NK-92 treated with Interleukin-12 subunit alpha and Interleukin-12 subunit beta, amount 100 ng/mL, for 24 hours (cell line): ENCODE data around the gene PIRT.
"Not testable (repeated sequence)": the region's sequence is repeated elsewhere in the genome, so short reads cannot be mapped to it uniquely, and the experiment has no call there.

Source experiments
- DNase-seq: peaks from one replicate; lab custom pipeline; 2025; lab: John Stamatoyannopoulos, UW

The PIRT gene

DNA sequence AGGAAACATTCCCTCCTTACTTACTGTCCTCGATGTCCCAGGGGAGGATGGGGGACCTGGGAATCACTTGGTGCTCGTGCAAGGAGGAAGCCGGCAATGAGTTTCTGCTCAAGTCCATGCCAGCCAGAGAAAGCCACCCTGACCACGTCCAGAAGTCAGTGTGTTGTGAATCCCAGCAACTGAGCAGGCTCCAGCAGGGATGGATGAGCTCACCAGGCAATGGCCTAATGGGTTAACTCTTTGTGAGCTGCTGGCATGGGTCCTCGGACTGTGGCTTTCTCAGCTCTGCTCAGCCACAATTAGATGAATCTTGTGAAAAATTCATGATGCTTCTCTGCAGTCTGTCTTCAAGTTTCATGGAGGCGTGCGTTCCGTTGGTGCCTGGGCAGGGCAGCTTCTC, at the start of gene PIRT:
TSS of gene PIRT (minus strand) at position 167 of the 400 bp plus-strand sequence. CDS start 12,442 bp downstream, outside the sequence.
- DNase-seq: no peak

DNA sequence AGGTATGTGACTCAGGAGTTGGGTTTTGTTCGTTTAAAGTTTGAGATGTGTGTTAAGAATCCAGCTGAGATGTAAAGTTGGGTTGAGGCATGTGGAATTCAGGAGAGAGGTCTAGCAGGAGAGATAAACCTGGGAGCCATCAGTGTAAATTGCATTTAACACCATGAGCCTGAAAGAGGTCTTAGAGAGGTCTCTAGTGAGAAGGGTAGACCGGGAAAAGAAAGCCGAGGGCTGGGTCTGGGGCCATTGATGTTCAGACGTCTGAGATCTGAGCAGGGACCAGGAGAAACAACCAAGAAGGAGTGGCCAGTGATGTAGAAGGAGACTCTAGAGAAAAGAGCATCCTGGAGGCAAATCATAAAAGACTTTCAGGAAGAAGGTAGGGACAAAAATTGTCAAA, 44.1 kb upstream of the PIRT start:
- DNase-seq: no peak

DNA sequence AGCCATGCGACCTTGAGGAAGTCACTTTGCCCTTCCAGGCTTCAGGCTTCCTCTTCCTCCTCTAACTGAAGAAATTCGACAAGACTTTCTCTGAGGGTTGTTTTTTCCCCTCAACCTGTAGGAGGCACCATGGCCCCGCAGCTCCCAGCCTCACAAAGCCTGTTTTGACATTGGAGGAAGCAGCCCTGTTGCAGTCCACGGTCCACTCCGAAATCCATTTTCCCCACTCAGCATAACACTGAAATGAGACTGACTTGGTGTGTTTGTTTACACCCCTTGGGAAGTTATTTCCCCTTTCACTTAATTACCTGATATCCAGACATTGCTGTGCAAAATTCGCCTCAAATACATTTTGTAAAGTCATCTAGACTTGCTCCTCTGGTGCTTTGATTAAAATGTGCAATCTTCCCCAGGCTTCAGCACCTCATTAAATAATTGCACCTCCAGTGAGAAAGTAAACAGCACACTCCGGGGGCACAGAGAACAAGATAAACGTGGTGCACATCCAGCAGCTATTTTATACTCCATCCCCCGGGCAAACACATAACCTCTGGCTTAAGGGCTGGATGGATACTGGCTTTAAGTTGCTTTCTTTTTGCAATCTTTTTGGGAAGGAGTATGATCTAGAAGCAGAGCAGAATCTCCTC, 41.4 kb upstream of the PIRT start:
- DNase-seq: no peak

DNA sequence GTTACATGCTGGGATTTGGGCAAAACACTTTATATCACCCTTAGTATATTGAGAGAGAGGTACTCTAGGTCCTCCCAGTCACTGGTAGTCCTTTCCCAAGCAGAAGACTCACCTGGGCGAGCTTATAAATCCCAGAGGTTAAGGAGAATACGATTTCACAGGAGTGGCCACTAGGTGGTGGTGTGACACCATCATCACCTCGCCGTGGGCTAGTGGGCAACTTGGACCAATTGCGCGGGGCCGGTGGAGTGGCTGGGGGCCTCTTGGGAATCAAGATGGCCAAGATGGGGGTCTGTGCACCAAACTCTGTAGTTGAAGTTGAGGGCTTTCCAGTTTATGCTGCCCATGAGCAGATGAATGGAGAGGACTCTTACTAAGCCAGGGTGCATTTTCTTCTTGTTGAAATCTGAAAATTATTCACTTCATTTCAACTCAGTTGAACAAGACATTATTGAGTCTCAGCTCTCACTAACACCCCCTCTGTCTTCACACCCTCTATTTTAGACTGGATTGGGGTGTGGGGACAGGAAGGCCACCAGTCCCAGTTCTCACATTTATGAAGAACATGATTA, 38.2 kb upstream of the PIRT start:
- no peak for DNase-seq

DNA sequence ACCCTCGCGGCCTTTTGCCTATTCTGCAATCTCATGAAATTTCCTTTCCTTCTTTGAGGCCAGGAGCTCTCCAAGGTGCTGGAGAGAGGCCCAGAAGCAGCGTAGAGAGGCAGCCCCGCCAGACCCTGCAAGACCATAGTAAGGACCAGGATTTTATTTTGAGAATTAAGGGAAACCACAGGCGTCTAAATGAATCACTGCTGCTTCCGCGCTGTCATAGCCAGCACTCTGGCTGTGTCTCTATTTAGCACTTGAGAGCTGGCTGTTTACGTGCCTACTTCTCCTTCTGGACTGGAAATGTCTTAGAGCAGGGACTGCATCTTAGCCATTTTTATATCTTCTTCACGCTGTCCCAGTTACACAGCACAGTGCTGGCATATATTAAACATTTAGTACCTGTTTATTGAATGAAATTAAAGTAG, 37.6 kb upstream of the PIRT start:
- DNase-seq: no peak

DNA sequence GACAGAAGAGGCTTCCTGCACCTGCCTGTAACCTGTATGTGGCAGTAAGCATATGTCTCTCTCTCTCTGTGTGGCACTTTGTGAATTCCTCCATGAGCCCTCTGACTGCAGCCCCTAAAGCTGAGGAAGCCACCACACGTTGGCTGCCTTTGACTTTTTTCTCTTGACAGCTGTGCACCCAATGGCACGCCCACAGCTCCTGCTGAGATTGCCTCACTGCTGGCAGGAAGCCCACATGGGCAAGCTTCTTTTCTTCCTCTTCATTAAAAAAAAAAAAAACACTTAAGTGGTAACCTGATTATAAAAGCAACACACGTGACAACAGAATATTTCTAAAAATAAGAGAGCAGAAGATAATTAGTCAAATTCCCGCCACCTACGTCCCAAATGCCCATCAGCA, 34.0 kb upstream of the PIRT start:
- no peak for DNase-seq

DNA sequence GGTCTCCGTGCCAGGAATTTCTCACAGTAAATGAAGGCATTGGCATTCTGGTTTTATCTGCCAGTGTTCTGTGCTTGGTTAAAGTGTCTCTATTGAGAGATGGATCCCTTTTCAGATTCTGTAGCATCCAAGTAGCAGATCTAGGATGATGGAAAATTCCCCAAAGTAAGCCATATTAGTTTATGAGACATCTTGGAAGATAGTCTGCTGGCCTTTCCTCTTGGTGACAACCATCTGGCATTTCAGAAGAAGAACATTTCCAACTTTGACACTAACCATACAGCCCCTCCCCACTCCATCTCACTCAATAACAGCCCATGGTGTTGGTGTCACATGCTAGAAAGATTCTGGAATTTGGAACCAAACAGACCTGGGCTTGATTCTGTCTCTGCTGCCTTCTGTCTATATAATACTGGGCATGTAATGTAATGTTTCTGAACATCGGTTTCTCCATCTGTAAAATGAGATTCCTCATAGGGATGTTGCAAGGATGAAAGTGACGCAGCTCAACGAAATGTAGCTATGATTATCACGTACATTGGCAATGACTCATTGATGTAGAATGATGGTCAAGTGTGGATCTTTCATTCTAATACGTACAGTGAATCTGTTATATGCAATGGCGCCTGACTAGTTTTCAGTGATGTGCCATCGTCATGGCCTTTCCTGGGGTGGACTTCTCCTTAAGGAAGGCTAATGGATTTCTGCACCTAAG, 32.6 kb upstream of the PIRT start:
- DNase-seq: no peak

DNA sequence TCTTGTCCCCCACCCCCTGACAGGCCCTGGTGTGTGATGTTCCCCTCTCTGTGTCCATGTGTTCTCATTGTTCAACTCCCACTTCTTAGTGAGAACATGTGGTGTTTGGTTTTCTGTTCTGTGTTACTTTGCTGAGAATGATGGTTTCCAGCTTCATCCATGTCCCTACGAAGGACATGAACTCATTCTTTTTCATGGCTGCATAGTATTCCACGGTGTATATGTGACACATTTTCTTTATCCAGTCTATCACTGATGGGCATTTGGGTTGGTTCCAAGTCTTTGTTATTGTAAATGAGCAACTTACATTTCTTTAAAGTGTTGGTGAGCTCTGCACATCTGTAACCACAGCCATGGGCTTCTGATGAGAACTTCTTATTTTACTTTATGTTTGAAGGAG, 30.9 kb upstream of the PIRT start:
- DNase-seq: not testable (repeated sequence)

DNA sequence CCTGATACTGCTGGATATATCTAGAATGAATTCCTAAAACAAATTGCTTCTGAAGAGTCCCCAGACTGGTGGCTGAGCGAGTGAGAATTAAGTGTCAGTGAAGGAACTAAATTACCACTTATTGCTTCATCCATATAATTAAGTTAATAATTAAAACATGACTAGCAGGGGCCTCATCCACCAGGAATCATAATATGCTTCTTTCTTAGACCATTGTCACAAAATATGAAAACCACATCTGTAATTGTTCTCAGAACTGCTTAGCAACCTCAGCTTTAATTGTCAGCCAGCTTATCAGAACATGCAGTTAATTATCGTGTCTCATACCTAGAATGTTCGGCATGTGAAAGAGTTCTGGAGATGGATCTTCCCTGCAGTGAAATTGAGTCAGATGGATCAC, 21.2 kb upstream of the PIRT start:
- no peak for DNase-seq

DNA sequence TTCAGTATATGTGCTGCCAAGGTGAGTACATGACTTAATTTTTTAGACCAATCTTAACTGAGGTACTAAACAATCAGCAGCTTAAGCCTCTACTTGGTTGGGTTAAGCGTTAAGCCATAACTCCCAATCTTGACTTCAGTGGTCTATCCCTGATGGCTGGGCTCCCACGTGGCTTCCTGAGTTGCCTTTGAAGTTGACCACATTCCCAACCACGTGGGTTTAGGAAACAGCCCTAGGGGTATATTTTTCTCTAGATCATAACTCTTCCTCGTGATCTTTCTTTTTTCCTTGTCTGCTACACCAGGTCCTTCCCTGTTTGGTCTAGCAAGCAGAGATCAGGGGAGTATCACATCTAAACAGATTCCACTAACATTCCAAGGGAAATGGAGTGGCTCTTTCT, 20.1 kb upstream of the PIRT start:
- DNase-seq: no peak

DNA sequence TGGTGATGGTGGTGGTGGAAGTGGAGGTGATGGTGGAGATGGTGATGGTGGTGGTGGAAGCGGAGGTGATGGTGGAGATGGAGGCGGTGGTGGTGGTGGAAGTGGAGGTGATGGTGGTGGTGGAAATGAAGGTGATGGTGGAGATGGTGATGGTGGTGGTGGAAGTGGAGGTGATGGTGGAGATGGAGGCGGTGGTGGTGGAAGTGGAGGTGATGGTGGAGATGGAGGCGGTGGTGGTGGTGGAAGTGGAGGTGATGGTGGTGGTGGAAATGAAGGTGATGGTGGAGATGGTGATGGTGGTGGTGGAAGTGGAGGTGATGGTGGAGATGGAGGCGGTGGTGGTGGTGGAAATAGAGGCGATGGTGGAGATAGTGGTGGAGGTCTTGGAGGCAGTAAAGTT, 8.7 kb upstream of the PIRT start:
- not testable (repeated sequence) for DNase-seq

DNA sequence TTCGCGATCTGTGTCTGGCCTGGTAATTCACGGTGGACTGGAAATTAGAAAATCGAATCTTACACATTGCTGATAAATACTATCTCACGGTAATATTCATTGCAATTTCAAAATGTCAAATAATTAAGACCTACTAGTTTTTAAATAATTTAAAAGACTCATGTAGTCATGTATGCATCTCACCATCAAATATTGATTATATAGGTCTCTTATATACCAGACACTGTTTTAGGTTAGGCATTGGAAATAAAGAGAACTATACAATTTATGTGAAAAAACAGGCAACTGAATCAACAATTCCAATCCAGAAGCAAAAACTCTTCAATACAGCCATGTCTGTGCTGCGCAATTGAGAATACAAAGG, 7.5 kb upstream of the PIRT start:
- no peak for DNase-seq

DNA sequence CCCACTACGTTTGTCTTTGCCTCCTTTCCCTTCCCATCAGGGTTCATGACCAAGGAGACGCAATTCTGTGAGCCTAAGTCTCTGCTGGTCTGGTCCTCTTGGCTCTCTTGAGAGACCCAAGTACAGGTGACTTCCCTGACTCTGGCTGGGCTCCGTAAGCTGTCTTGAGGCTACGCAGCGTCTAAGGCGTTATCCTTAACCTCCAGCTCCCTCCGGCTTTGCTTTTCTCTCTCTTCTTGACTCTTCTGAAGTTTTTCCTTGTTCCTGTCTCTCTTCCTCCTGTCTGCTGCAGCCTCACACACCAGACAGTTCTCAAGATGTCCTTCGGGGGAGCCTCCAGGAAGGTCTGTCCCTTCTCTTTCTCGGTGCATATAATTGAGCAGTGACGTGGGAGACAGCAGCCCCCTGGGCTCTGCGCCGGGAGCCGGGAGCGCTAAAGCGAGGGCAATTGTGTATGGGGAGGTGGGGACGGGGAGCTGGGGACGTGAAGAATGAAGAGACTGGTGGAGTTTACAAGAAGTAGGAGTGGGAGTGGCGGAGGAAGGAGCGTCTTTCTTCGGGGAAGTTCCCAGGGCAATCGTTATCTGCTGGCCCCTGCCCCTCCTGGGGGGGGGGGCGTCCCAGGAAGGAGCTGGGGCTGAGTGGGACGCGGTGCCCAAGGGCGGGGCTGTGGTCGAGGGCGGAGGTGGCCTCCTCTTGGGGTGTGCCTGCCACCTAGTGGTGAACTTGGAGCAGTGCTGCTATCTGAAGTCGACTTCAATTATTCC, 6.9 kb upstream of the PIRT start:
- DNase-seq: peak; percentile 2

DNA sequence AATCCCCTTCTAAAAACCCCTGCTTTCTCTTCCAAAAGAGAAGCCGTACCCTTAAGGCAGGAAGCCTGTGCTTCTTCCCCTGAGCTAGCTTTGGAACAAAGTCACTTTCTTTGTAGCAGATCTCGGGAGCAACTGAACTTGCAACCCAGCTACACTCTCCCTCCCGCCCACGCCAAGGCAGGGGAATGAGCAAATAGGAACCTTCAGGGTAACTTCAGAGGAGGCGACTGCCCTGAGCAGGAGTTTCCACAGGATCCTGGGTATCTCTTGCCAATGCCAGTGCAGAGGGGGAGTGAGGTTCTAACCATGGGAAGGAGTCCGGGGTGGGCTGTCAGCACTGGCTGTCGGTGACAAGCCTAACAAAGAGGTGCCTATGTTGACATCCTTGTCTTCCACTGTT, 5.9 kb upstream of the PIRT start:
- DNase-seq: no peak

DNA sequence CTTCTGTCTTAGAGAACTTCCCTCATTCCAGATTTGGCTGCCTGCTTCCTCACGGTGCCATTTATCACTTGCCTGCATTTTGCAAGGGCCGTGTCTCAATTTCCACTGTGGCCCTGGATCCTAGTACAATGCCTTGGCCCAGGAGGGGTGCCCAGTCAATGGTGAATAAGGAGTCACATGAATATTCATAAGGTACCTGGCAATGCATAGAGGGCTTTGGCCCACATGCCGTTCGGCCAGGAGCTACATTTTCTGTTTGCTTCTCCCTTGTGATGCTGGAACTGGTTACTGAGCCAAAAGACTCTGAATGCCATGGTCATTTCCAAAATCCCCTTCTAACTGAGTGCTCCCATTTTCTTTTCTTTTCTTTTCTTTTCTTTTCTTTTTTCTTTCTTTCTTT, 4.8 kb upstream of the PIRT start:
- DNase-seq: no peak

DNA sequence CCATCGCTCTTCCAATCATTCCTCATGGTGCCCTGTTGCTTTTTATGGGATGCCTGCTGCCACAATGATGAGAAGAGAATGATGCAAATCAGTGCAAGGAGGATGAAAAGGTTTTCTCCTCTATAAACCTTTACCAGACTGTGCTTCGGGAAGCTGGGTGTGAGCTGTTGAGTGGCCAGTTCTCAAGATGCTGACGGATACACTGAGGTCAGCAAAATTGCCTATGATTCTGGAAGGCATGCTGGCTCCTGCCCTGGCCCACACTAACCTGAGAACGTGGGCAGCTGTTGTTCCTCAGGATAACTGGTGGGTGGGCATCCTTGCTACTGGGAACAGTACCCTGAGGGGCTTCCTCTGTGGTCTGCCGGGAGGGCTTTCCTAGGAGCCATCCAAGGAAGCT, 795 bp upstream of the PIRT start:
- DNase-seq: no peak

DNA sequence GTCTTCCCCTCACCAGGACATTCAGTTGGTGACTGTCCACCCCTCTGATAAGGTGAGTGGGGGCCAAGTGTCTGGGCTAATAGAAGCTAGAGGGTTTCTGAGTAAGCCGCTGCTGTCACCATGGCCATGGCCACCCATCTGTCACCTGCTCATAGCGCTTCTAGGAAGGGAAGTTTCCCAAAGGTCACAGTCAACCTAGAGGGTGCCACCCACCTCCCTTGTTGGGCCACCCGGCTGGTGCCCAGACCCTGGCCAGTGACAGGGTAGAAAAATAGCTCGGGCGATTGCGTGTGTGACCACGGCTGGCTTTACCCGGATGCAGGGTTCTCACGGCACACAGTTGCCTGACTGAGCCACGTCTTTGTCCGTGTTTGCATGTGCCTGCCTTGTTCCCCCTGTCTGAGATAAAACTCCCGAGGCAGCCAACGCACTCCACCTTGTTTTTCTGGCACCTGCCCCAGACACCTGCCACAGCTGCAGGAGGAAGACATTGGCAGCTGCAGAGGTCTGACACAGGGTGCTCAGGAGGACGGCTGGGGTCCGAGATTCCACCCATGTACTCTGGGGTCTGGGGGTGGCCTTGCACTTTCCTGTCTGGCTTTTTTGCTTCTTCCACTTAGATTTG, 809 bp downstream of the PIRT start:
- no peak for DNase-seq

DNA sequence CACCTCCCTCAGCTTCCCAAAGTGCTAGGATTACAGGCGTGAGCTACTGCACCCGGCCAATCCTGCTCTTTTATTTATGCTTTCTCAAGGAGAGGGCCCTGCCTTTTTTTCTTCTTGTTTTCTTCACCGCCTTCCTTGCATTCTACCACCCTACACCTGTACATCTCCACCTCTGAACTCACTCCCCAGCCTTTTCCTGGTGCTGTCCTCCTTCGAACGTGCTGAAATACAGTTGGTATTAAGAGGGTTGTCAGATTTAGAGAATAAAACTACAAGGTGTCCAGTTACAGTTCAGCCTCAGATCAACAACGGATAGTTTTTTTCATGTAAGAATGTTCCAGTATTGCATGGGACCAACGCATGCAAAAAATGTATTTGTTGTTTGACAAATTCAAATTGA, 1.7 kb downstream of the PIRT start:
- no peak for DNase-seq

DNA sequence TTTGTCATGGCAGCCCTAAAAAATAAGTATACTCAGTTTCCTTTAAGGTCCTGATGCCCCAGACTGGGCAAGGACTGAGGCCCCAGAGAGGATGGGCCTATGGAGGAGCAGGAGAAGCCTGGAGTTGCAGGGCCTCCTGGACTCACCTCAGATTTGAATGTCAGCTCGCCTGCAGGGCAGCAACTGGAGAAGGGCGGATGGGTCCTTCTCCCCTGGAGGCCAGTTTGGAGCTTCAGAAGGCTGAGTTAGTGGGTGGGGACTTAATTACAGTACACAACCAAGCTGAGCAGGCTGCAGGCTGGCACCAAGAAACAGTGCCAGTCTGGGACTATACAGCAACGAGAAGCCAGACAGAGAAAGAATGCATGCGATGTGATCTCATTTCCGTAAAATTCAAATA, 6.2 kb downstream of the PIRT start:
- no peak for DNase-seq

DNA sequence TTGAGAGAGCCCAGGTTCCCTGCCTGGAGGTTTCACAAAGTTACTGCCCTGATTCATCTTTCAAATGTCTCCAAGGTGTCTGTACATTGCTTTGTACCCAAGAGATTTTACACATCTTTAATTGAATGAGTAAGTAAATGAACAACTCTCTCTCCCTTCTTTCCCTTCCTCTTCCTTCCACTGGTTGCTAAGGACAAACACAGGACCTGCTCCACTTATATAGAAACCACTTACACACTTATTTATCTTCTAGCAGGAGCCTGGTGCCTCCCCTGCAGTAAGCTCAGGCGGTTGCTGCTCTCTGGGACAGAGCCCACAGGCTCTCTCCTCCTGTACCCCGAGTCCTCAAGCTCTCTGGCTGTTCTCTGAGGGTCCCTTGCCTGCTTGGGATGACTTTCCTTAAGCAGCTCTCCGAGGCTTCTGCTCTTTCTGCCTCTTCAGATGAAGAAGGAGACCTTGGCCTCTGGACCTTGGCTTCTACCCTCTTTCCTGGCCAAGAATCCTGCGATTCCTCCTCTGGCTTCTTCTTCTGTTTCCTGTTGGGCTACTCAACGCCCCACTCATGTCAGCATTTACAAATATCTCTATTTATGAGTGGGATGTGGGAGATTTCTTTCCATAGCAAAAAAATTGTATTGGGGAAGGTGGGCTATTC, 9.9 kb downstream of the PIRT start:
- DNase-seq: no peak

DNA sequence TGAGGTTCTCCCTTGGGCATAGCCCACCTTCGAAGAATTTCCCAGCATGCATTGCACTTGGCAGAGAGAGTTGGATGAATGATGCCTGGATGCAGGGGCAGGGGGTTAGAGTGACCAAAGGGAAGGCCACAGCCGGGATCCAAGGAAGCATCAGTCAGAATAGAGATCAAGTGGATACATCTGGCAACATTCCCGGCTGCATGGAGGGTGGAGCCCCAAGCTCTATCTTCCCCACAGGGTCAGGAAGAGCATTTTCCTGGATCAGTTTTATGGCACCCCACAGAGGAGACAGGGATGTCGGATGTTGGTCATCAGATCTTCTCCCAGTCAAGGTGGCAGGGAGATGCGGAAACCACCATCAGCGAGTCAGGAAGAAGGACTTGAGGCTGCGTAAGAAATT, 13.0 kb downstream of the PIRT start:
- DNase-seq: no peak

DNA sequence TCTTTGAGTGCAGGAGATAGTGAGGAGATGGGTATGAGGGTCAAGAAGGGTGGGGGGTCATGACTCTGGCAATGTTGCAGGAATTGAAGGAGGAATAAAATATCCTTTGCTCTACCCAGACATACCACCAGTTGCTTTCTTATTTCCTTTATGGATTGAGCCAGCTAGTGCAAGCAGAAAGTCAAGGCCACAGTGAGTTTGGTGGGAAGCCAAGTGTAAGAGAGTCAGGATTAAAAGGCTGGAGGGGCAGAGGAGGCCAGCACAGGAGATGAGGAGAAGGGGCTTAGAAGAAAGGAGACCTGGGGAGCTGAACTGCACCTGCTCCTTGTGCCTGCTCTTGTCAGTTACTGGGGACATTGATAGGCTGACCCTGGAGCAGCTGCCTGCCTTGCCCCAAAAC, 16.1 kb downstream of the PIRT start:
- DNase-seq: no peak
